Neural cell (in vitro differentiated cells): ENCODE measurements around the gene NEU3. TPM values are rescaled to one million over a fixed set of nuclear protein-coding genes. Genes with fewer than 3 reads are reported as not detected.

ENCODE experiments used
- polyA plus RNA-seq: library from polyadenylated mRNA; depleted of rRNA; stranded (reverse); fragments of >200 nt; gene quantifications from 2 replicates; pipeline ENCODE4 v1.2.3, GENCODE V29; 2014
- small RNA-seq, 3 experiments: library from RNA; depleted of rRNA; stranded (forward); fragments of <200 nt; gene quantifications; one replicate each; pipeline ENCODE3, GENCODE V24; 2012

Gene NEU3
- polyA plus RNA-seq, 1 donor from 2014 or later = 16.9 TPM

Small RNA genes lying within 50 kb of the gene (small RNA-seq; reads per million reads assigned to genes)
- 0 reads per million in 3 experiments for gene RNU6-216P

Other genes starting within 250 kb of the NEU3 start
- gene RNF169, start 240.1 kb upstream of the NEU3 start, polyA plus RNA-seq = 9.0 and 10.6 TPM in 2 replicates
- gene XRRA1, start 39.8 kb upstream of the NEU3 start, polyA plus RNA-seq = 2.7 and 10.3 TPM in 2 replicates
- 84.7 and 99.4 TPM in 2 replicates for gene SPCS2, start 39.7 kb upstream of the NEU3 start, polyA plus RNA-seq
- gene OR2AT4, start 107.9 kb downstream of the NEU3 start, polyA plus RNA-seq = not detected in 2 replicates
- gene SLCO2B1, start 162.2 kb downstream of the NEU3 start, polyA plus RNA-seq = not detected in 2 replicates